ENCODE data around the gene PPY.

DNA sequence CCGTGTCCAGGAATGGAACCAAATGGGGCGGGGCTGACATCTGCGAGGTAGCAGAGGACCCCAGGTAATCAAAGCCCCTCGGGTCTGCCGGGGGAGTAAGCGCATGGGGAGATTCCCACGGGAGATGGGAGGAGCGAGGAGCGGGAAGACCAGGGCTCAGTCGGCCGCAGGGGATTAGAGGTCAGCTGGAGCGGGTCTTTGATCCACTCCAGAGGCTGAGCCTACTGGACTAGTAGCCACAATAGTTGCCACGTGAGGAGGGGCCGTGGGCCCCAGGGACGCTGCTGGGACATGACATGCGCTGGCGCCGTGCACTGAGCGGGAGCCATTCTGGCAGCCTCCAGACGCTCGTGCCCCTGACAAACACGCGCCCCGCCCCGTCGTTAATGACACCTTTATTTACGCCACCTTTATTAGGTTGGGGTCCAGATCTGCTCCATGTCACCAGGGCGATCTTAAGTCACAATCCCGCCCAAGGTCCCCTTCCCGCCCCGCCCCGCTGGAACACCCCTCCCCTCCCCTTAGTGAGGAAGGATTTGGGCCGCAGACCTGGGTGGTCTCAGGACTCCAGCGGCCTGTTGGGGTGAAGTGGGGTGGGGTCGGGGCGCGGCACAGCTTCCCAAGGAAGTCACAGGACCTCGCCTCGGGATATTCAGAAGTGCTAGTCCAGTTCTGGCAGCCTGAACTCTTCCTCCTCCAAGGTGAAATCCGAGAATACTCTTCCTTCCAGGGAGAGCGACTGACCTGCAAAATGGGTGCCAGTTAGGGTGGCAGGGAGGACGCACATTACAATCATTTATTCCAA lies 15.0 kb downstream of the PPY start:
- TF ChIP-seq POLR2A (IDR thresholded peaks at IDR 0.05; ENCODE audit: low read depth, low read length) (no peak), POLR2AphosphoS5 (IDR thresholded peaks at IDR 0.05; ENCODE audit: low read depth, low read length) (no peak), SPI1 (IDR thresholded peaks at IDR 0.05; ENCODE audit: low read depth, low read length) (no peak), TAF1 (IDR thresholded peaks at IDR 0.05; ENCODE audit: low read depth, low read length) (no peak)
